ENCODE measurements around the gene MAPT.

MAPT gene

DNA sequence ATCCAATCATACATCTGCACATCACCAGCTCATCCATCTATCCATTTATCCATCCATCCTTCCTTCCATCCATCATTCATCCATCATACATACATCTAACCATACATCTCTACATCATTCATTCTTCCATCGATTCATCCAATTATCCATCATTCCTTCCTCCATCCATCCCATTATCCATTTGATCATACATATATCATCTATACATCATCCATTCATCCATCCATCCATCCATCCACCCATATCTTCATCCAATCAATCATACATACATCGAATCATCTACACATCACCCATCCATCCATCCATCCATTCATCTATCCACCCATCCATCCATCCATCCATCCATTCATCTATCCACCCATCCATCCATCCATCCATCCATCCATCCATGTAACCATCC, 75.4 kb downstream of the MAPT start:
- H2AFZ ChIP-seq (ENCODE audit: low read length), result no peak overlapping the region
- H3K4me3 ChIP-seq (ENCODE audit: low read length), result no peak overlapping the region
- no peak overlapping the region for H3K27ac ChIP-seq (ENCODE audit: low read length)
- no peaks in the 10 kb centered on the region for H3K79me2 ChIP-seq (ENCODE audit: low read length)
- no peak overlapping the region for H3K9ac ChIP-seq (ENCODE audit: low read length)
- H4K20me1 ChIP-seq (ENCODE audit: insufficient read depth, low read length), result no peaks in the 10 kb centered on the region
- H3K9me2 ChIP-seq (replicated peaks; ENCODE audit: insufficient read depth, low read length), result no peaks in the 10 kb centered on the region
- no peaks in the 10 kb centered on the region for H3K27me3 ChIP-seq (replicated peaks; ENCODE audit: insufficient read depth, low read length)
- TF ChIP-seq EZH2phosphoT487 (IDR thresholded peaks at IDR 0.05; ENCODE audit: low read length), result no peak
- no peak for TF ChIP-seq EZH2 (optimal IDR thresholded peaks at IDR 0.05; ENCODE audit: low read depth, low read length)
- no peak for TF ChIP-seq CTCF (IDR thresholded peaks at IDR 0.05; ENCODE audit: low read length)
- no peaks in the 10 kb centered on the region for H3F3A ChIP-seq (ENCODE audit: insufficient read depth, low read length)
- DNase-seq, result no peak
- no peak overlapping the region for H3K4me2 ChIP-seq (ENCODE audit: low read depth, low read length)
- H3K36me3 ChIP-seq (replicated peaks; ENCODE audit: insufficient read depth, low read length), result no peaks in the 10 kb centered on the region
- H3K4me1 ChIP-seq (ENCODE audit: low read length), result no peaks in the 10 kb centered on the region
- no peaks in the 10 kb centered on the region for H3K9me3 ChIP-seq (replicated peaks; ENCODE audit: insufficient read depth, low read length)

GRCh38 chr17:45970659-45971058, 76.3 kb downstream of the MAPT start:
- H3K36me3 ChIP-seq (replicated peaks; ENCODE audit: insufficient read depth, low read length), result no peaks in the 10 kb centered on the region
- no peak overlapping the region for H3K9ac ChIP-seq (ENCODE audit: low read length)
- TF ChIP-seq EZH2 (optimal IDR thresholded peaks at IDR 0.05; ENCODE audit: low read depth, low read length), result no peak
- no peak for TF ChIP-seq CTCF (IDR thresholded peaks at IDR 0.05; ENCODE audit: low read length)
- TF ChIP-seq EZH2phosphoT487 (IDR thresholded peaks at IDR 0.05; ENCODE audit: low read length), result no peak
- no peak overlapping the region for H3K4me2 ChIP-seq (ENCODE audit: low read depth, low read length)
- H3F3A ChIP-seq (ENCODE audit: insufficient read depth, low read length), result no peaks in the 10 kb centered on the region
- no peak overlapping the region for H2AFZ ChIP-seq (ENCODE audit: low read length)
- H3K27ac ChIP-seq (ENCODE audit: low read length), result no peak overlapping the region
- DNase-seq, result no peak
- H3K9me2 ChIP-seq (replicated peaks; ENCODE audit: insufficient read depth, low read length), result no peaks in the 10 kb centered on the region
- no peaks in the 10 kb centered on the region for H3K27me3 ChIP-seq (replicated peaks; ENCODE audit: insufficient read depth, low read length)
- H3K4me3 ChIP-seq (ENCODE audit: low read length), result no peak overlapping the region
- no peaks in the 10 kb centered on the region for H3K9me3 ChIP-seq (replicated peaks; ENCODE audit: insufficient read depth, low read length)
- no peaks in the 10 kb centered on the region for H3K4me1 ChIP-seq (ENCODE audit: low read length)
- no peaks in the 10 kb centered on the region for H3K79me2 ChIP-seq (ENCODE audit: low read length)
- H4K20me1 ChIP-seq (ENCODE audit: insufficient read depth, low read length), result no peaks in the 10 kb centered on the region

GRCh38 chr17:45971698-45972141, 77.4 kb downstream of the MAPT start:
- Histone ChIP-seq H3K4me2 (ENCODE audit: low read depth, low read length) (no peak overlapping the region), H3K4me1 (ENCODE audit: low read length) (no peaks in the 10 kb centered on the region), H3K9me2 (replicated peaks; ENCODE audit: insufficient read depth, low read length) (no peaks in the 10 kb centered on the region), H3K9ac (ENCODE audit: low read length) (no peak overlapping the region), H4K20me1 (ENCODE audit: insufficient read depth, low read length) (no peaks in the 10 kb centered on the region), H2AFZ (ENCODE audit: low read length) (no peak overlapping the region), H3K27ac (ENCODE audit: low read length) (no peak overlapping the region), H3K79me2 (ENCODE audit: low read length) (no peaks in the 10 kb centered on the region), H3K9me3 (replicated peaks; ENCODE audit: insufficient read depth, low read length) (no peaks in the 10 kb centered on the region), H3F3A (ENCODE audit: insufficient read depth, low read length) (no peaks in the 10 kb centered on the region), H3K36me3 (replicated peaks; ENCODE audit: insufficient read depth, low read length) (no peaks in the 10 kb centered on the region), H3K27me3 (replicated peaks; ENCODE audit: insufficient read depth, low read length) (no peaks in the 10 kb centered on the region), H3K4me3 (ENCODE audit: low read length) (no peak overlapping the region)
- TF ChIP-seq EZH2phosphoT487 (IDR thresholded peaks at IDR 0.05; ENCODE audit: low read length) (no peak), EZH2 (optimal IDR thresholded peaks at IDR 0.05; ENCODE audit: low read depth, low read length) (no peak), CTCF (IDR thresholded peaks at IDR 0.05; ENCODE audit: low read length) (no peak)
- no peak for DNase-seq
